ENCODE measurements around the gene CPEB4. TPM values are rescaled to one million over a fixed set of nuclear protein-coding genes. Genes with fewer than 3 reads are reported as not detected.

The CPEB4 gene
- total and polyA plus RNA-seq, 2 donors (not counting 3 experiments of a cell fraction or from before 2014, with no cell fraction given), result 11.3 to 16.4 TPM

DNA sequence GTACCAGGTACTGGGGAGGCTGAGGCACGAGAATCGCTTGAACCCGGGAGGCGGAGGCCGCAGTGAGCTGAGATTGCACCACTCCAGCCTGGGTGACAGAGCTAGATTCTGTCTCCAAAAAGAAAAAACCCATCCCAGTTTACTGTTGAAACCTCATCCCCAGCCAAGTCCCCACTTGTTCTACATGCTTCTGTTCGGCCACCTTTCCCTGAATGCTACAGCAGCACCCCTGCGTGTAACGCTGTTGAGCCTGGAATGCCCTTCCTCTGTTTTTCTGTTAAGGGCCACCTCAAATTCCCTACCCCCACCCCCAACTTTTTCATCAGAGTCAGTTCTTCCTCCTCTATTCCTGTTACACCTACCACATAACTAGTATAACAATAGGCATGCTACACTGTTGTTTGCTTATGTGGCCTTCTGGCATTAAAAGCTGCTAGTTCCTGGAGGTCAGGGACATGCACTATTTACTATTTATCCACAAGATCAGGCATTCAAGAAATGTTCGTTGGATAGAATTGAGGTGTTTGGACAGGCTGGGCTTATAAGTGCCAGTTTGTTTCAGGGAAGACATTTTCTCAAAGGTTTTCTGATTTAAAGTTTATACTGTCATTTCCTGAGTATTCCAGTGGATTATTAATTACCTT, 53.7 kb downstream of the CPEB4 start:
- peak; percentile 81 for FAIRE-seq
- intact Hi-C loops (cut with micrococcal nuclease), result loop anchor here (1.0 kb wide), 1 partner anchor 16 kb away; no protein-coding TSS in a partner anchor
- no peaks in the 10 kb centered on the region for H3K27me3 ChIP-seq (ENCODE audit: control insufficient read depth in 2 of 2, insufficient read depth in 2 of 2, low read length in 2 of 2)
- H3K4me3 ChIP-seq (replicated peaks in 1 of 3; ENCODE audit: insufficient read depth in 1 of 3, low read depth in 1 of 3, low read length in 3 of 3), result no peak overlapping the region
- no peak overlapping the region for H3K27ac ChIP-seq (ENCODE audit: insufficient read depth, low read depth, low read length)
- no peak overlapping the region for H3K4me2 ChIP-seq (ENCODE audit: insufficient read depth, low read length)
- no peak overlapping the region for H2AFZ ChIP-seq (ENCODE audit: low read depth, low read length)
- dilution Hi-C loops (cut with MboI; ENCODE audit: extremely low pct_ligation_motif_present, low sequenced_read_pairs), result no loop called here
- H3K36me3 ChIP-seq (ENCODE audit: control insufficient read depth in 2 of 2, extremely low read depth in 1 of 2, insufficient read depth in 2 of 2, low read length in 2 of 2), result peaks cover 3 to 5% of the 10 kb centered on the region in 2 experiments
- no peaks in the 10 kb centered on the region for H4K20me1 ChIP-seq (replicated peaks; ENCODE audit: control insufficient read depth, extremely low read depth, insufficient read depth, low read length)
- no peaks in the 10 kb centered on the region for H3K9me3 ChIP-seq (replicated peaks; ENCODE audit: control insufficient read depth, insufficient read depth, low read length)
- H3K4me1 ChIP-seq (ENCODE audit: control insufficient read depth, extremely low read depth, insufficient read depth, low read length), result peaks cover 9% of the 10 kb centered on the region
- BruUV-seq (replicated peaks), result no TSS peak
- no peak overlapping the region for H3K9ac ChIP-seq (replicated peaks; ENCODE audit: extremely low read depth, insufficient read depth, low read length)
- H3K9me1 ChIP-seq (replicated peaks; ENCODE audit: control insufficient read depth, extremely low read depth, insufficient read depth, low read length), result no peaks in the 10 kb centered on the region
- ChIA-PET POLR2A (no interaction called here), CTCF (interaction anchor here (1.3 to 4.4 kb wide), 4 partner anchors 11 to 28 kb away, joined by 3 to 31 read pairs (median 4); no protein-coding TSS in a partner anchor)
- no peaks in the 10 kb centered on the region for H3K79me2 ChIP-seq (ENCODE audit: control insufficient read depth, insufficient read depth, low read length)
- DNase-seq (ENCODE audit: low read depth, low spot score), result peak; percentile 65
- no peak for TF ChIP-seq POLR2A (IDR thresholded peaks at IDR 0.05; ENCODE audit: low read depth, low read length)
- TF ChIP-seq POLR2AphosphoS5 (IDR thresholded peaks at IDR 0.05; ENCODE audit: insufficient read depth, low read depth, low read length), result no peak

DNA sequence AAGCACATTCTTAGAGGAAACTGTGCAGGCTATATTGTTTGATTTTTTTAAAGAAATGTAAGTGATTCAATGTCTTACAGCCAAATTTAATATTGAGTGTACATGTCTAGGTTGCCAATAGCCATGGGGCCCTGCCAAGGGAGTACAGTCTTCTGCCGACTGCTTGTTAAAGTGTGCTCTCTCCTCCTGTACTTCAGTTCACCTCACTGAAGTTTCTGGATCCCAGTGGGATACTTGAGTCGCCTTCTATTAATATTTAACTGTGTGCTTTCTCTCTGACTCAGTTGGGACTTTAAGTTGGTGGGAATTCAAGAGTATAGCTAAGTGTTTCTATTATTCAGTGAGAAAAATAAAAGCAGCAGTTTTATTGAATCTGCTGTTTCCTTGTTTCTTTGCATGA, 56.4 kb downstream of the CPEB4 start:
- intact Hi-C loops (cut with micrococcal nuclease), result no loop called here
- Histone ChIP-seq H3K9me1 (replicated peaks; ENCODE audit: control insufficient read depth, extremely low read depth, insufficient read depth, low read length) (no peaks in the 10 kb centered on the region), H3K4me2 (ENCODE audit: insufficient read depth, low read length) (no peak overlapping the region), H4K20me1 (replicated peaks; ENCODE audit: control insufficient read depth, extremely low read depth, insufficient read depth, low read length) (no peaks in the 10 kb centered on the region), H3K79me2 (ENCODE audit: control insufficient read depth, insufficient read depth, low read length) (no peaks in the 10 kb centered on the region), H3K36me3 (ENCODE audit: control insufficient read depth in 2 of 2, extremely low read depth in 1 of 2, insufficient read depth in 2 of 2, low read length in 2 of 2) (peaks cover 3 to 5% of the 10 kb centered on the region in 2 experiments), H2AFZ (ENCODE audit: low read depth, low read length) (no peak overlapping the region), H3K27me3 (ENCODE audit: control insufficient read depth in 2 of 2, insufficient read depth in 2 of 2, low read length in 2 of 2) (no peaks in the 10 kb centered on the region), H3K9ac (replicated peaks; ENCODE audit: extremely low read depth, insufficient read depth, low read length) (no peak overlapping the region), H3K4me1 (ENCODE audit: control insufficient read depth, extremely low read depth, insufficient read depth, low read length) (peaks cover 9% of the 10 kb centered on the region), H3K9me3 (replicated peaks; ENCODE audit: control insufficient read depth, insufficient read depth, low read length) (no peaks in the 10 kb centered on the region), H3K27ac (ENCODE audit: insufficient read depth, low read depth, low read length) (no peak overlapping the region), H3K4me3 (replicated peaks in 1 of 3; ENCODE audit: insufficient read depth in 1 of 3, low read depth in 1 of 3, low read length in 3 of 3) (no peak overlapping the region)
- ChIA-PET CTCF (interaction anchor here (0.7 to 4.4 kb wide), 4 partner anchors 11 to 29 kb away, joined by 4 to 31 read pairs (median 6); no protein-coding TSS in a partner anchor), POLR2A (no interaction called here)
- BruUV-seq (replicated peaks), result no TSS peak
- dilution Hi-C loops (cut with MboI; ENCODE audit: extremely low pct_ligation_motif_present, low sequenced_read_pairs), result no loop called here
- DNase-seq (ENCODE audit: low read depth, low spot score) (no peak), FAIRE-seq (no peak)
- TF ChIP-seq JUN (IDR thresholded peaks at IDR 0.05; ENCODE audit: borderline replicate concordance, insufficient read depth, insufficient read length, low read depth), result no peak
- TF ChIP-seq MYC (IDR thresholded peaks at IDR 0.05; ENCODE audit: low read depth, low read length), result no peak
- no peak for TF ChIP-seq POLR2AphosphoS5 (IDR thresholded peaks at IDR 0.05; ENCODE audit: insufficient read depth, low read depth, low read length)
- no peak for TF ChIP-seq EZH2 (IDR thresholded peaks at IDR 0.05; ENCODE audit: borderline replicate concordance, low read depth, low read length, severe bottlenecking)
- TF ChIP-seq POLR2A (IDR thresholded peaks at IDR 0.05; ENCODE audit: low read depth, low read length), result no peak
- no peak for TF ChIP-seq GATA2 (IDR thresholded peaks at IDR 0.05; ENCODE audit: insufficient read depth, insufficient read length, low read depth, low read length)
- no peak for TF ChIP-seq FOS (IDR thresholded peaks at IDR 0.05; ENCODE audit: borderline replicate concordance, insufficient read depth, low read length)
- TF ChIP-seq, protein P1, sequence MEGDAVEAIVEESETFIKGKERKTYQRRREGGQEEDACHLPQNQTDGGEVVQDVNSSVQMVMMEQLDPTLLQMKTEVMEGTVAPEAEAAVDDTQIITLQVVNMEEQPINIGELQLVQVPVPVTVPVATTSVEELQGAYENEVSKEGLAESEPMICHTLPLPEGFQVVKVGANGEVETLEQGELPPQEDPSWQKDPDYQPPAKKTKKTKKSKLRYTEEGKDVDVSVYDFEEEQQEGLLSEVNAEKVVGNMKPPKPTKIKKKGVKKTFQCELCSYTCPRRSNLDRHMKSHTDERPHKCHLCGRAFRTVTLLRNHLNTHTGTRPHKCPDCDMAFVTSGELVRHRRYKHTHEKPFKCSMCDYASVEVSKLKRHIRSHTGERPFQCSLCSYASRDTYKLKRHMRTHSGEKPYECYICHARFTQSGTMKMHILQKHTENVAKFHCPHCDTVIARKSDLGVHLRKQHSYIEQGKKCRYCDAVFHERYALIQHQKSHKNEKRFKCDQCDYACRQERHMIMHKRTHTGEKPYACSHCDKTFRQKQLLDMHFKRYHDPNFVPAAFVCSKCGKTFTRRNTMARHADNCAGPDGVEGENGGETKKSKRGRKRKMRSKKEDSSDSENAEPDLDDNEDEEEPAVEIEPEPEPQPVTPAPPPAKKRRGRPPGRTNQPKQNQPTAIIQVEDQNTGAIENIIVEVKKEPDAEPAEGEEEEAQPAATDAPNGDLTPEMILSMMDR (IDR thresholded peaks at IDR 0.05; ENCODE audit: extremely low read depth in 1 of 2, insufficient read depth in 1 of 2, low read depth in 1 of 2, low read length in 2 of 2), result no peak
- TF ChIP-seq, protein P2, sequence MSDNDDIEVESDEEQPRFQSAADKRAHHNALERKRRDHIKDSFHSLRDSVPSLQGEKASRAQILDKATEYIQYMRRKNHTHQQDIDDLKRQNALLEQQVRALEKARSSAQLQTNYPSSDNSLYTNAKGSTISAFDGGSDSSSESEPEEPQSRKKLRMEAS (IDR thresholded peaks at IDR 0.05; ENCODE audit: insufficient read depth, insufficient read length), result no peak

All from endothelial cell of umbilical vein (primary cell).